Osteoblast (primary cell): Measurements from ENCODE around the gene PKD1L1. TPM values are rescaled to one million over a fixed set of nuclear protein-coding genes. Genes with fewer than 3 reads are reported as not detected.

Source experiments
- DNase-seq: peaks from one replicate; pipeline ENCODE4 v3.0.0; 2011; ENCODE audit warnings: low spot score, mixed read lengths; ENCODE audit not compliant: insufficient read length; ENCODE audit errors: missing footprints
- H2AFZ ChIP-seq: 2 replicates; pipeline ENCODE4 v1.6.0; 2011; ENCODE audit warnings: mild to moderate bottlenecking, low read length
- H3K27ac ChIP-seq: 2 replicates; pipeline ENCODE4 v1.5.1; 2011; ENCODE audit warnings: mild to moderate bottlenecking, low read depth, low read length, moderate library complexity
- H3K27me3 ChIP-seq: 2 replicates; pipeline ENCODE4 v1.6.0; 2012; ENCODE audit warnings: mild to moderate bottlenecking, control low read depth, inconsistent platforms, low read length, moderate library complexity; ENCODE audit not compliant: insufficient read depth
- H3K36me3 ChIP-seq: 2 replicates; pipeline ENCODE4 v1.5.1; 2011; ENCODE audit warnings: mild to moderate bottlenecking, low read length, control low read depth, moderate library complexity; ENCODE audit not compliant: insufficient read depth
- H3K4me1 ChIP-seq: 2 replicates; pipeline ENCODE4 v1.5.1; 2011; ENCODE audit warnings: mild to moderate bottlenecking, low read length, control low read depth, moderate library complexity; ENCODE audit not compliant: insufficient read depth
- H3K4me2 ChIP-seq: 2 replicates; pipeline ENCODE4 v1.6.0; 2011; ENCODE audit warnings: mild to moderate bottlenecking, low read length; ENCODE audit not compliant: insufficient read depth
- H3K4me3 ChIP-seq: fragments of 200-600 bp; sonication (generic); 3 replicates; pipeline ENCODE4 v1.5.1; 2012; ENCODE audit warnings: mild to moderate bottlenecking, low read length, inconsistent platforms; ENCODE audit not compliant: insufficient read depth
- H3K79me2 ChIP-seq: 2 replicates; pipeline ENCODE4 v1.6.0; 2012; ENCODE audit warnings: mild to moderate bottlenecking, low read length, control low read depth, inconsistent platforms; ENCODE audit not compliant: insufficient read depth
- H3K9me3 ChIP-seq: 2 replicates; pipeline ENCODE4 v1.5.1; 2011; ENCODE audit warnings: low read depth, low read length, control low read depth
- H4K20me1 ChIP-seq: 2 replicates; pipeline ENCODE4 v1.6.0; 2012; ENCODE audit warnings: mild to moderate bottlenecking, low read length, control low read depth; ENCODE audit not compliant: insufficient read depth
- CTCF ChIP-seq: IDR thresholded peaks from 2 replicates; pipeline ENCODE4 v1.5.1; 2011; ENCODE audit warnings: mild to moderate bottlenecking, low read depth, low read length, moderate library complexity; ENCODE audit errors: extremely low read depth
- total RNA-seq: library from RNA; depleted of rRNA; stranded (reverse); fragments of >200 nt; gene quantifications from 2 replicates; pipeline ENCODE4 v1.2.3, GENCODE V29; 2012

Gene PKD1L1
- total RNA-seq, 1 donor = under 0.01 TPM

- no peak for TF ChIP-seq CTCF
- no peak overlapping the region for H3K4me2 ChIP-seq
- no peaks in the 10 kb centered on the region for H3K27me3 ChIP-seq
- no peak overlapping the region for H3K4me3 ChIP-seq
- H3K79me2 ChIP-seq = peaks cover 2% of the 10 kb centered on the region
- H3K9me3 ChIP-seq = no peaks in the 10 kb centered on the region
- no peaks in the 10 kb centered on the region for H3K4me1 ChIP-seq
- no peak overlapping the region for H3K27ac ChIP-seq
- DNase-seq = no peak
- no peak overlapping the region for H2AFZ ChIP-seq
- H3K36me3 ChIP-seq = peaks cover 76% of the 10 kb centered on the region
- no peaks in the 10 kb centered on the region for H4K20me1 ChIP-seq
Observed at GRCh38 chr7:47965456-47965855, 17.2 kb upstream of the PKD1L1 start.

GRCh38 chr7:47962262-47962661 lies 14.0 kb upstream of the PKD1L1 start:
- H3K79me2 ChIP-seq = no peaks in the 10 kb centered on the region
- no peaks in the 10 kb centered on the region for H3K9me3 ChIP-seq
- H2AFZ ChIP-seq = no peak overlapping the region
- no peaks in the 10 kb centered on the region for H3K4me1 ChIP-seq
- TF ChIP-seq CTCF = no peak
- H3K36me3 ChIP-seq = peaks cover 60% of the 10 kb centered on the region
- H3K27ac ChIP-seq = no peak overlapping the region
- no peaks in the 10 kb centered on the region for H4K20me1 ChIP-seq
- DNase-seq = no peak
- no peak overlapping the region for H3K4me2 ChIP-seq
- H3K27me3 ChIP-seq = no peaks in the 10 kb centered on the region
- H3K4me3 ChIP-seq = no peak overlapping the region

GRCh38 chr7:47957156-47957555 lies 8.9 kb upstream of the PKD1L1 start:
- no peak overlapping the region for H3K27ac ChIP-seq
- peaks cover 8% of the 10 kb centered on the region for H3K4me1 ChIP-seq
- H3K4me2 ChIP-seq = no peak overlapping the region
- no peaks in the 10 kb centered on the region for H3K9me3 ChIP-seq
- H3K36me3 ChIP-seq = peaks cover 27% of the 10 kb centered on the region
- no peak overlapping the region for H3K4me3 ChIP-seq
- no peak for DNase-seq
- H4K20me1 ChIP-seq = peaks cover 5% of the 10 kb centered on the region
- no peaks in the 10 kb centered on the region for H3K79me2 ChIP-seq
- no peak overlapping the region for H2AFZ ChIP-seq
- no peak for TF ChIP-seq CTCF
- H3K27me3 ChIP-seq = no peaks in the 10 kb centered on the region

GRCh38 chr7:47956220-47956619 lies 8.0 kb upstream of the PKD1L1 start:
- TF ChIP-seq CTCF = no peak
- H3K79me2 ChIP-seq = no peaks in the 10 kb centered on the region
- H3K36me3 ChIP-seq = peaks cover 21% of the 10 kb centered on the region

More at GRCh38 chr7:47956220-47956619, 8.0 kb upstream of the PKD1L1 start:
- Histone ChIP-seq H3K27me3 (no peaks in the 10 kb centered on the region), H4K20me1 (peaks cover 5% of the 10 kb centered on the region), H2AFZ (no peak overlapping the region), H3K4me1 (peaks cover 8% of the 10 kb centered on the region), H3K4me3 (no peak overlapping the region), H3K27ac (no peak overlapping the region), H3K9me3 (no peaks in the 10 kb centered on the region), H3K4me2 (no peak overlapping the region)
- DNase-seq = no peak
